Neuronal stem cell (in vitro differentiated cells): ENCODE measurements around the gene OR6K6. TPM values are rescaled to one million over a fixed set of nuclear protein-coding genes. Genes with fewer than 3 reads are reported as not detected.

ENCODE experiments used
- small RNA-seq: library from polyadenylated mRNA; stranded (forward); fragments of <200 nt; extraction: miRNeasy Mini kit (QIAGEN cat#:217004); gene quantifications from one replicate; pipeline ENCODE3, GENCODE V24; 2013; ENCODE audit not compliant: insufficient read depth

Gene OR6K6

Small RNA genes lying within 50 kb of the gene (small RNA-seq; reads per million reads assigned to genes)
- gene OR2AQ1P, result not detected
